GM12892 (cell line): ENCODE data around the gene LST1.
A peak's percentile ranks its signal among the peaks of the same experiment; 100 is the strongest.
"Not testable (repeated sequence)": the region's sequence is repeated elsewhere in the genome, so short reads cannot be mapped to it uniquely, and the experiment has no call there.

Experiments
- DNase-seq: peaks from one replicate; pipeline ENCODE4 v3.0.0; 2011; ENCODE audit not compliant: insufficient read length
- FAIRE-seq: peaks from 2 replicates; lab custom pipeline; 2011; peaks lifted over from hg19 to GRCh38; lab: Jason Lieb, UNC
- POLR2A ChIP-seq: IDR thresholded peaks from 2 replicates; pipeline ENCODE4 v1.6.1; 2011; ENCODE audit warnings: low read depth, low read length, control low read depth
- POLR2AphosphoS5 ChIP-seq: IDR thresholded peaks from 2 replicates; pipeline ENCODE4 v1.6.1; 2011; ENCODE audit warnings: low read depth, low read length, control low read depth
- TAF1 ChIP-seq: IDR thresholded peaks from 2 replicates; pipeline ENCODE4 v1.6.1; 2011; ENCODE audit warnings: low read depth, mild to moderate bottlenecking, control low read depth, low read length, borderline replicate concordance

The LST1 gene

GRCh38 chr6:31587791-31588777 is 2.0 kb downstream of the LST1 start:
- no peak for FAIRE-seq
- no peak for TF ChIP-seq TAF1
- no peak; the same call in 1 of the 2 replicates for TF ChIP-seq POLR2A
- no peak for TF ChIP-seq POLR2AphosphoS5
- DNase-seq: no peak

GRCh38 chr6:31588871-31589650 is 3.0 kb downstream of the LST1 start:
- FAIRE-seq: no peak
- TF ChIP-seq TAF1 (no peak), POLR2A (no peak), POLR2AphosphoS5 (no peak)

GRCh38 chr6:31590691-31591090 is 4.6 kb downstream of the LST1 start:
- DNase-seq, FAIRE-seq: not testable (repeated sequence)

More at GRCh38 chr6:31588871-31589650, 3.0 kb downstream of the LST1 start:
- DNase-seq: no peak

GRCh38 chr6:31592396-31592771 is 6.3 kb downstream of the LST1 start:
- TF ChIP-seq POLR2AphosphoS5 (no peak), POLR2A (no peak), TAF1 (no peak)
- FAIRE-seq (peak; percentile 79), DNase-seq (no peak)

- peak; percentile 46 for FAIRE-seq
- TF ChIP-seq POLR2AphosphoS5 (no peak), TAF1 (no peak), POLR2A (no peak)
- DNase-seq: no peak
Measured at GRCh38 chr6:31597006-31597405, 10.9 kb downstream of the LST1 start.

- TF ChIP-seq POLR2AphosphoS5: no peak
- DNase-seq (no peak), FAIRE-seq (no peak)
Measured at GRCh38 chr6:31607317-31607716, 21.2 kb downstream of the LST1 start.

GRCh38 chr6:31609519-31610406 is 23.7 kb downstream of the LST1 start:
- FAIRE-seq: no peak
- no peak for TF ChIP-seq TAF1
- no peak for TF ChIP-seq POLR2AphosphoS5
- TF ChIP-seq POLR2A: no peak
- DNase-seq: no peak

GRCh38 chr6:31610968-31611367 is 24.9 kb downstream of the LST1 start:
- no peak for TF ChIP-seq POLR2A
- TF ChIP-seq POLR2AphosphoS5: no peak
- no peak for TF ChIP-seq TAF1
- FAIRE-seq (no peak), DNase-seq (no peak)

GRCh38 chr6:31614075-31614619 is 28.1 kb downstream of the LST1 start:
- TF ChIP-seq POLR2AphosphoS5 (no peak), TAF1 (no peak), POLR2A (no peak)
- DNase-seq (no peak), FAIRE-seq (no peak)

- TF ChIP-seq TAF1 (no peak), POLR2A (no peak), POLR2AphosphoS5 (no peak)
- no peak for FAIRE-seq
- DNase-seq: no peak
Measured at GRCh38 chr6:31614684-31615578, 28.9 kb downstream of the LST1 start, which contains the start of gene AIF1. Gene AIF1 (plus strand): TSS chr6:31615234. CDS start chr6:31615330, 96 bp downstream.
